Activated CD8-positive, alpha-beta memory T cell treated with anti-CD3 and anti-CD28 coated beads for 24 hours (primary cell): ENCODE results near the gene VGLL2.

Source experiments
- DNase-seq: peaks from one replicate; pipeline ENCODE4 v3.0.0-alpha.2; 2020

Gene VGLL2

DNA sequence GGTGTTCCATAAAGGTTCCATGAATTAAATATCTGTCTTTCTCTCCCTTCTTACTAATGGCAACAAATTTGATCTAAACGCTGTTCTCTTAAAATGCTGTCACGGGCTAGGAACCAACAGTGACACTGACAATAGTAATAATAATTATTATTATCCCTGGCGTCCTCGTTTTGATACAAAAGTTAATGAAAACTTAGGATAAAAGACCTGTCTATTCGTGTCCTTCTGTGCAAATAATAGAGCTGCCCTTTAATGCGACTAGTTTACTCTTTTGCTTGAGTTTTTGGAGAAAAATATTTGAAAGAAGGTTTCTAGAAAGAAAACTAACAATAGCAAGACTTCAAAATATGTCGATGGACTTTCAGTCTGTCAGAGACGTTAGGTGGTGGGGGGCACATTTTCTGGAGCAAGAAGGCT is 4.3 kb downstream of the VGLL2 start:
- DNase-seq, result no peak

DNA sequence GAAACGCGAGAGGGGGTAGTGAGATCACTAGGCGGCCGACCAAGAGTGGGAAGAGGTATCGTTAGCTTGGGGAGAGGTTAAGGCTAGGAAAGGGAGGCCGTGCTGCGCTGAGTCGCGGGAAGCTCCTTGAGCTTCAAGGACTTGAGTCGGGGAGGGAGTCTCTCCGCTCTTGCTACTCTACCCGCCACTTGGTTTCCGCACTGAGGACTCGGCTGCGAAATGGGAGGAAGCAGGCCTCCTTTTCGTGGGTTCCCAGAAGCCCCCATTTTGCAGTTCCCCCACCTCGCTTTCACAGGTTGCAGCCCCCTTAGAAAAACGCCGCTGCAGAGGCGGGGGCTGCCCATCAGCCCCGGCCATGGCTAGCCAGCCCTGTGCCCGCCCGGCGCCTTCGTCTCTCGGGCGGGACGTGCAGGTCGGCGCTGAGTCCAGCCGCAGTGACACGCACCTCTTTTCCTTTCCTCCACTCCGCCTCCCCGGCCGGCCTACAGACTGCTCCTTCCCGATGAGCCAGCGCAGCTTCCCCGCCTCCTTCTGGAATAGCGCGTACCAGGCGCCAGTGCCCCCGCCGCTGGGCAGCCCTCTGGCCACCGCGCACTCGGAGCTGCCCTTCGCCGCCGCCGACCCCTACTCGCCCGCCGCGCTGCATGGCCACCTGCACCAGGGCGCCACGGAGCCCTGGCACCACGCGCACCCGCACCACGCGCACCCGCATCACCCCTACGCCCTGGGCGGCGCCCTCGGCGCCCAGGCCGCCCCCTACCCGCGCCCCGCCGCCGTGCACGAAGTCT is 4.9 kb downstream of the VGLL2 start:
- DNase-seq, result no peak

DNA sequence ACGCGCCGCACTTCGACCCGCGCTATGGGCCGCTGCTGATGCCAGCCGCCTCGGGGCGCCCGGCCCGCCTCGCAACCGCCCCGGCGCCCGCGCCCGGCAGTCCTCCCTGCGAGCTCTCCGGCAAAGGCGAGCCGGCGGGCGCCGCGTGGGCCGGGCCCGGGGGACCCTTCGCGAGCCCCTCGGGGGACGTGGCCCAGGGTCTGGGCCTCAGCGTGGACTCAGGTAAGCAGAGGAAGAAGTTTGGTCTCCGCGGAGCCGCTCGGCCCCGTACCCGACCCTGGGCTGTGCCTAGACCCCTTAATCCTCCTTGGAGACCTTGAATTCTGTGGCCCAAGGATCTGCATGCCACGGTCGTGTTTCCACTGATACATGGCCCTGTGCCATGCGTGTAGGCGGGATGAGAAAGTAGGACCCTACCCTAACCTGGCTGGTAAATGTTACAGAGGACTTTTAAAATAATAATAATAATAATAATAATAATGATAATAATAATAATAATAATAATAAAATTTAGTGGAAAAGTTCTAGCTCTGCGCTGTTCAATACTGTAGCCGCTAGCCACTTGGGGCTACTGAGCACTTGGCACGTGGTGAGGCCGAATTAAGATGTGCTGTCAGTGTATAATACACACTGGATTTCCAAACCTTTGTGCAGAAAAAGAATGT is 5.6 kb downstream of the VGLL2 start:
- DNase-seq, result no peak

DNA sequence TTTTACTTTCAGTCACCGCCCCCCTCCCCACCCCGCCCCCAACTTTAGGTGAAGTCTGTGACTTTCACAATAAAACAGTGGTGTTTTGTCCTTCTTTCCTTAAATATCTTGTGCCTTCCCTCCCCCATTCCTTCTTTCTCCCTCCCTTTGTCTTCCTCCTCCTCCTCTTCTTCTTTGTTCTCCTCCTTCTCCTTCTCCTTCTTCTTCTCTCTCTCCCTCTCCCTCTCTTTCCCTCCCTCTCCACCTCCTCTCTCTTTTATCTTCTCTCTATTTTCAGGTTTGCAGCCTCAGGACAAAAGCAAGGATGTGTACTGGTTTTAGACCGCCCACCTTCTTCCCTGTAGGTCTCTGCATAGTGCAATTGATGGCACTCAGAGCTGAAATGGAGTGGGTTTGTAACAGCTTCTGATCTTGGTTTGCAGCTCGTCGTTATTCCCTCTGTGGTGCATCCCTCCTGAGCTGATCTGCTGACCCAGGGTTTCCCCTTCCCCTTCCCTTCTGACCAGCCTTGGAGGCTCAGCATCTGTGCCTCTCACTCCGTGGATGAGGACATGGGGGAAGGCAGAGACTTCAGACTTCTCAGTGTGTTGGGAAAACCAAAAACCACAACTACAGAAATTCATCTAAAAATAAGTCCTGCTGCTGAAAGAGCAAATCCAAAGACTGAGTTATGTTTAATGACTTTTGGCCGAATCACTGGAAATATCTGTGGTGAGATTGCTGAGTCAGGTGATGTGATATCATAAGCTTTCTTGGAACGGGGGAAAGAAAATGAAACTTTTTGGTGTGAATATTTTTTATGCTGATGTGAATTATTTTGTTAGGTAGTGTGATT is 6.9 kb downstream of the VGLL2 start:
- no peak for DNase-seq

DNA sequence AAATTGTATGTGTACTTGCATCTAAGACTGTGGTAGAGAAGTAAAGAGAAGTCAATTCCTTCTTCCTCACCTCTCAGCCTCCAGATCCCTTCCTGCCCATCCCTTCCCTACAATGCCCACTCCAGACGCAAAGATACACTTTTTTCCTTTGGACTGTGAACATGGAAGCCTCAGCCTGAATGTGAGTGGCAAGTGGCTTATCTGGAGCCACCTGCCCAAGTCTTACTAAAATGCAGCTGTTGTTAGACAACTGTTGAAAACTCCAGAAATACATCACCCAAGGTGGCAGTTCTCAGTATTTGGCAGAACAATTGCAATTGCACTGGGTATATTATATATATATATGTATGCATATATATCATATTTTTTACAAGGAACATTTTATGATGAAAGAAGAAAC is 7.5 kb downstream of the VGLL2 start:
- no peak for DNase-seq

DNA sequence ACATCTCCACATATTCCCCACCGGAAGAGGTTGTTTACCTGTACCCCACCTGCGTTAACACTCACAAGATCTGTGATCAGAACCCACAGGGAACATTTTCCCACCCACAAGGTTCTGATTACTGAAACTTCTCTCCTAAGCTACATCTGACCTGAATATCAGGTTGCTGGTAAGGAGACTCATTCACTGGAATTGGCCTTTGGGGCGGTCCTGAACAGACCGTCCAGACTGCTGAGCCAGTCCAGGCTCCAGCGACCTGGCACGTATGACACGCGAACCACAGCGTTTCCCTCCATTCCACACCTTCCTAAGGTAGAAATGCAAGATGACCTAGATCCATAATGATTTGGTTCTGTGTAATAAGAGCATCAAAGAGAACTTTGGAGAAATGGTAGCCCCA is 9.8 kb downstream of the VGLL2 start:
- DNase-seq, result no peak

DNA sequence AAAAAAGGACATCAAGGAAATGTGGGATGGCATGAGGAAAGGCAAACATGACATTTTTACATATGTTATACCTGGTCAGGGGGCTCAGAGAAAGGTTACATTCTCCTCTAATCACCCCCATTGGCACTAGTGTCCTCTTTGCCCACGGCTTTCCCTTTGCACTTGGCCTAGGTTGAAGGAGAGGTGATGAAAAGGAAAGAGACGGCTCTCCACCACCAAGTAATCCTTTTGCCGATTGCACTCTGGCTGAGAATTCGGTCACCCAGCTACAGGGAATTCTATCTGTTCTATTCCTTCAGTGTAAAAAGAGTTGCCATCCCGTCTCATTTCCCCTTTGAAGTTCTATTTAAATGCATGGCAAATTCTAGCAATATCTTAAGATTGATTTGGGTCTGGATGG is 10.4 kb downstream of the VGLL2 start:
- no peak for DNase-seq

DNA sequence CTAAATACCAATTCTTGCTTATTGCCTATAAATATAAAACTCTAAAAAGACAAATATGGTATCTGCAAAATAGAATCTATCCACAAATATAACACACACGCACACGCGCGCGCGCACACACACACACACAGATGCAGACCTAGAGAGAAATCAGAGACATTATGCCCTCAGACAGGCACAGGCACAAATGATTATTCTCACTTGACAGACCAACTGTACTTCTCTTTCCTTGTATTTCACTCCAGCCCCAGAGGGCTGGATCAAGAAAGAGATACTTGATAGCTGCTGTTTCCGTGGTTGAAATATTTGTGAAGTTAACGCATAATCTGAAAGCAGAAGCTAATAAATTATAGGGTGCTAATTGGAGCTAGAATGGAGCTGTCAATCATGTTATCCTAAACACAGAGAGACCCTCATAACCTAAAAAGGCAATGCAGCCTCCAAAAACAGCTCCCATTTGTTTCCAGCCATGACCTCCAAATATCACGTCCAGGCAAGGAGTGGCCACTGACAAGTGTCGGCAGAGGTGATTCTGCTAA is 11.5 kb downstream of the VGLL2 start:
- no peak for DNase-seq

DNA sequence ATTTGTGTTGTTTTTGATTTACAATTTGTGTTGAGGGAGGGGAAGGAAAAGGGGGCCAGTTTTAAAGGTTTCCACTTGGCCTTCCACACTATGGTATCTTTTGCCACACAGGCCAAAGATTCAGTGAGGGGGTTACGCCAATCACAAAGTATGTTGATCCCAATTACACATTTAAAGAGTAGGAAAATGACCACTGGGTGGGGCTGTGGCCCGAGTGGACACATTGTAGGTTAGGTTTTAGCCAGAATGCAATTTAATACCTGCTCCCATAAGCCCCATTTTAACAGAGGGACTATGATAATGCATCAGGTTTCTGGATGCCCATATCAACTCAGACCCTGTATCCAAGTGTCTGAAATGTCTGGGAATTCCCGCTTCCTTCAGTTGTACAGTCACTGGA is 15.6 kb downstream of the VGLL2 start:
- no peak for DNase-seq

DNA sequence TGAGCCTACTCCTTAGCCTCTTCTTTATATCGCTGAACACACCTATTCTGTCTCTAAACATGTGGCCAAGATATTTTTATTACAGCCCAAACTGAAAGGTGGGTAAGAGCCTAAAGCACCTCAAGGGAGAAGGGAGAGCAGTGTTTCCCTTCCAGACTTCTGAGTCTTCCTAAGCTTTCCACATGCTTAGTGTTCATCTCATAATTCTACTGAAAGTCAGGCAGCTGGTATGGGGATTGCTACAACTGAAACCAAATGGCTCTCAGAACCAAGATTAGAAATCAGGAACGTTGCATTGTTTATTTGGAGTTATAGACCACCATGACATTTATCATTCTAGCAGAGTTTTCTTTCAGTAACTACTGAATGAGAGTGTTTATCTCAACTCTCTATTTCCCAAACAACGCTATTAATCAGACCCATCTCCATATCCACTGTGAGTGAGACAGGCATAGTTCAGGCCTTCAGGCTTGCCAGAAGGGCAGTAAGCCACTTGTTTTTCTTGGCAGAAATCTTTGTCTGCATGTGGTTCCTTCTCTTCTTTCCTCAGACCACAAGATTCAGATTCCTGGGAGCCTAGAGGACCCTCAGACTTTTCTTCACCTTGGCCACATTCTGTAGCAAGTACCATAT is 22.8 kb downstream of the VGLL2 start:
- no peak for DNase-seq

DNA sequence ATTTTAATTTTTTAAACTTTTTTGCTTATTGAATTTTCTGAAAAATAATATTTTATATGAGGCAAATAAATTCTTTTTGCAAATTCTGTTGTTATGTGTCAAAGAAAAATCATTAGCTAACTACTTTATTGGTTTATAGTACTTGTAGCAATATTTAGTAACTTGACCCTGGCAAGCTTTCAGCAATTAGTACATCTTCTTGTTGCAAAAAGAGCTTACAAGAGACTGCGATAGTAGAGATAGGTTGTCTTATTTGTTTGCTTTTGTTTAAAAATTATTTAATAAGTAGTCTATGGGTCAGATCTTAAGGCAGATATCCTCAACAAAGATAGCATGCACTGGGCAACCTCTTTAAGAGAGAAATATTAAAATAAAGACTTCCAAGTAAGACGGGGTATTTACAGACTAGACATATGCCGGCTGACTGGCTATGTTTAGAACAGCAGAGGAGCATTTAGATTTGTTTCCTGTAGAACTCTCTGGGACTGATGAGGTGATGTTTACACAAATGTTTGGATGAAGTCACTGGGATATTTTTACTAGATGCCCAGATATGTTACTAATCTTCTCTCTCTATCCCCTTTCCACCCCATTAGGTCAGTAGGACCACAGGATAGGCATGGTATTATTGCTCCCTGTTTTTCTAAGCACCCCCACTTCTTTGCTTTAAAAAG is 25.0 kb downstream of the VGLL2 start:
- DNase-seq, result no peak

DNA sequence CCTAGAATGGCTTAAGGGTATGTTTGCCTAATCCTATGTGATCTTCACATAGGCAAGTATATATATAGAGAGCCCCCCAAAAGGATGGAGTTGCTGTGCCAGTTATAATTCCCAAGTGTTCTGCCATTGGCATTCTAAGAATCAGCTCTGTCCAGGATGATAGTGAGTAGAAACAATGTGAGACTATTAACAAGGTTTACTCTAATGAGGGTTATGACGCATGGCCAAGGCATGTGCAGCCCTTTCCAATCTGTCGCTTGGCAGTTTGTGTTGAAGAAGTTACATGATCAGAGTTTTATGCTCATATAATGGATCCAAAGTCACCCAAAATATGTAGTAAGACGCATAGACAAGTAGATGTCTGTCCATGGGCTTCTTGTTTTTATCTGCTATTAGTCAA is 33.6 kb downstream of the VGLL2 start:
- DNase-seq, result no peak

DNA sequence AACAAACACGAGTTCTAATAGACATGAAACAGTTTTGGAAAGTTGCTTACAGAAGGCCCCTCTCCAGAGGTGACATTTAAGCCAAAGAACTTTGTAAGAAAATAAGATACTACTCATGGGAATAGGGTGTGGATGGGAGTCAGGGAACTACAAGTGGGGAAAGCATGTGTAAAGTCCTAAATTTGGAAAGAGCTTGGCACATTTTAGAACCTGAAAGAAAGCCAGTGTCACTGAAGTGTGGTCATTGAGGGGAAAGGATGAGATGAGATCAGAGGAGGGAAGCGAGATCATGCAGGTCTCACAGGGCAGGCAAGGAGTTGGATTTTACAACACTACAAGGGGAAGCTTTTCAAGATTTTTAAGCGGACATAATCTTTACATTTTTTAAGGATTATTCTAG is 38.0 kb downstream of the VGLL2 start:
- DNase-seq, result no peak

DNA sequence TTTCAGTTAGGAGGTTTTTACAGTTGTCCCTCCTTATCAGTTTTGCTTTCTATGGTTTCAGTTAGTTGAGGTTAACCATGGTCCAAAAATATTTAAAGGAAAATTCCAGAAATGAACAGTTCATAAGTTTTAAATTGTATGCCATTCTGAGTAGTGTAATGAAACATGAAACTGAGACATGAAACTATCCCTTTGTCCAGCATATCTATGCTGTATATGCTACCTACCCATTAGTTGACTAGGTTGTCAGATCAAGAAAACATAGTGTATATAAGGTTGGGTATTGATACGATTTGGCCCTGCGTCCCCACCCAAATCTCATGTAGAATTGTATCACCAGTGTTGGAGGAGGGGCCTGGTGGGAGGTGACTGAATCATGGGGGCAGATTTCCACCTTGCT is 39.1 kb downstream of the VGLL2 start:
- DNase-seq, result no peak

DNA sequence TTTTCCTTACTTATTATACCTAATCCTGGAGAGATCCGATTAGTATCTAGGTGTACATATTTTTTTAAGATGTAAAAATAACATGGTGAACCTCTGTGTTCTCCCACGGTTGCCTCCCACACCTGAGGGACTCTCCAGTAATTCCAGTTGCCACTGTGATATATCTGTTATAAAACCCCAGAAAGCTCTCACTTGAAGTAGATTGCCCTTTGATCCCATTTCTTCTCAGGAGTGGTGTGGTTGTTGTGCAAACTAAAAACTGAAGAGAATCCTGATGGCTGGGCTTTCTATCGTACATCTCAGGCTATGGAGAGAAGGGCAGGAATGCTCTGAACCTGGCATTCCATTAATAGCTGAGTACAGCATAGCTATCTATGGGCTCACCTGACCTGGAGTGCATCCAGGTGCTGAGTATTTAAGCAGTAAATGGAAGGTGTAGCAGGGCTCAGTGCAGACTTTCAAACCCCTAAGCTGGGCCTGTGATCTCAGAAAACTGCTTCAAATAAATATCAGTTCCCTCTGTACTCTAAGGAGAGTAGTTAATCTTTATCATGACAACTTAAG is 41.0 kb downstream of the VGLL2 start:
- no peak for DNase-seq

DNA sequence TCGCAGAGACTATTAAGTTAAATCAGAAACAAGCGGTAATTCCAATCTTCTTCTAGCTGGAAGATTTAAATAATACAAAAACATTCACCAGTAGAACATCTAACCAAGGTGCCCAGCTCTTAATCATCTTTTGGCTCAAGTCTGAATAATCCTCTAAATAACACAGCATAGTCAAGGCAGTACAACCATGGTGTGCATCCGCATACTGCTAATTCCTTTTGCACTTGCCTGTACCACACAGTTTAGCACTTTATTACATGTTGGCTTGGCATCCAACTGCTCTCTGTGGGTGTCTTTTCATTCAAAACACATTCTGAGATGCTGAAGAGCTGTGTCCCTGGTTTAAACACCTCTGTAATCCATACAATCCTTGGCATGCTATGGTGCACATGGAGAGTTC is 42.3 kb downstream of the VGLL2 start:
- DNase-seq, result no peak

DNA sequence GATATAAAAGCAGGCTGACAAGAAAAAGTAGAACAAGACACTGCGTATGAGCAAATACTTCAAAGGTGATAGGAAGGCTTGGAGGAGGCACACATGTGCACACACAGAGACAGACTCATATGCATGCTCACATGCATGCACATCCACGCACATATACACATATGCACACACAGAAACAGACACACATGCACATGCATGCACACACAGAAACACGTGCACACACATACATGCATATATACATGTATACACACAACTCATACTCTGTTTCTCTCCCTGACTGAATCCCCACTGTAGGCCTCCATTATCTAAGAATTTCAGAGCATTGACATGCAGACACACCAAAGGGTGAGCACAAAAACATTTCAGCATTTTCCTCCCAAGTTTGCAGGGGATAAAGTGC is 43.7 kb downstream of the VGLL2 start:
- DNase-seq, result no peak

DNA sequence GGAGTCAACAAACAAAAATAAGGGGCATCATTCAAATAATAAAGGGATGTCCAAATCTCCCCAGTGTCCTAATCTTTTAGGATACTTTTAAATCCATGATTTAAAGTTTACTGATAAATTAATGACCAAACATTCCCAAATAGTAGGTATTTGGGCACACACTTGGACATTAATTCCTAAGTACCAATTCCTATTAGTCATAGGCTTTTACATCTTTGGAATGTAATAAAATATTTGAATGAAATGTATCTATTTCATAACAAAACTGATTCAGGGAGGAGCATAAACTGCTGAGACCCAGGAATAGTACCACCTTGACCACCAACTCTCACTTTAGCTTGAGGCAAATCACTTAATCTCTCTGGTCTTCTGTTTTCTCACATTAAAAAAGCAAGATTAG is 44.3 kb downstream of the VGLL2 start:
- no peak for DNase-seq

DNA sequence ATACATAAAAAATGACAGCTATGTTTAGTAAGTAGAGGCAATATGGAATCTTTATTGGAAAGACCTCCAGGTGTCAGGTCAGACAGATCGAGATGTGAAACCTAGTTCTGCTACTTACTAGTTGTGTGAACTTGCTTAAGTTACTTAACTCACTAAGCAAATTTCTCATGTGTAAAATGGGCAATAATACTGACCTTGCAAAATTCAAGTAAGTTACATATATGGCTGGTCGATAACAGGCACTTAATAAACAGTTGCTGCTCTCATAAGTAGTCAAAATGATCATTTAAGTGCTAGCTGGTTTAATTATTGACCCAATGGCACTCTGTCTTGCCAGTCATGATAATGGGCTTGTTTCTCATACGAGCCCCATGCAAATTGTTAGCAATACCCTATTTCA is 46.0 kb downstream of the VGLL2 start:
- DNase-seq, result no peak

DNA sequence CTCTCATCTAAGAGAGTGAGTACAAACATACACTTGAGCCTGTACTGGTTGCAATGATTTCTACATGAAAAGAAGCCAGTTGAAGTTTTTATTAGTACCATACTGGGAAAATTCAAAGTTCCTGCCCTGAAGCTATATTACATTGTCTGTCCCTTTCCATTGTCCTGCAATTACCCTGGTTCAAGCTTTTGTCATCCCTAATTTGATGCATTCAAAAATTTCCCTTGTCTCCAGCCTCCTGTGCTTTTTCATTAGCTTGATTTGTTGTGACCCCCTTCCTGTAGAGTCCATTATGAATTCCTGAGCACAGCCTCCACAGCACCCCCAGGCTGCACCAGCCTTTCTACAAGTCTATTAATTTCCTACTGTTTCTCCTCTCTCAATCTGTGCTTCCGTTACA is 46.4 kb downstream of the VGLL2 start:
- no peak for DNase-seq

DNA sequence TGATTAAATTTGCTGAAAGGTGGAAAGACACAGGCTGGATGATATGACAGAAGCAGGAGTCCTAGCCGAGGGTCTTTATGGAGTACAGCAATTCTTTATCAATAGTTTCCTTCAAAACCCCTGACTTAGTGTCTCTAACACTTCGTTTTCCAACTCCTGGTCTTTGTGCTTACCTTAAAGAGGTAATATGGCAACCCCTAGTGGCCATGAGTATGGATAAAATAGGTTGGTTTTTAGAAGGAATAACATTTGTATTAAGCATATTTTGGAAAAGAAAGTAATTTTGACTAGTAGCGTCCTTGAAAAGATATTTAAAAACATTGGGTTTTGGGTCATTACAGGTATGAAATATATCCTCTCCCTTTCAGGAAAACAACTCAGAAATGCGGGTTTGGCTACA is 51.9 kb downstream of the VGLL2 start:
- no peak for DNase-seq
